Activated CD4-positive, alpha-beta memory T cell treated with anti-CD3 and anti-CD28 coated beads, Interleukin-2, amount 10 ng/mL, durations not matched to agents 7 days and 5 days (primary cell): Measurements from ENCODE around the gene GATA3. TPM values are rescaled to one million over a fixed set of nuclear protein-coding genes. Genes with fewer than 3 reads are reported as not detected.
A peak's percentile ranks its signal among the peaks of the same experiment; 100 is the strongest.

Source experiments
- CTCF ChIA-PET: fragments of 350-600 bp; sonication (Branson Sonifier 250); formaldehyde crosslinking; loops from one replicate; lab custom pipeline; 2021; ENCODE audit warnings: antibody characterized with exemption, inconsistent platforms; lab: Charles Lee
- POLR2A ChIA-PET: fragments of 350-600 bp; sonication (Branson Sonifier 250); formaldehyde crosslinking; loops from one replicate; lab custom pipeline; 2021; ENCODE audit warnings: antibody characterized with exemption; lab: Charles Lee
- DNase-seq: peaks from one replicate; pipeline ENCODE4 v3.0.0-alpha.2; 2020
- H3K27ac Mint-ChIP-seq: one replicate; pipeline ENCODE4 v1.8.0; 2021; ENCODE audit warnings: mild to moderate bottlenecking, mixed read lengths
- H3K27me3 Mint-ChIP-seq: one replicate; pipeline ENCODE4 v1.8.0; 2021; ENCODE audit warnings: mixed read lengths
- H3K36me3 Mint-ChIP-seq: one replicate; pipeline ENCODE4 v1.8.0; 2021; ENCODE audit warnings: low read depth, mixed read lengths
- H3K4me1 Mint-ChIP-seq: one replicate; pipeline ENCODE4 v1.8.0; 2021; ENCODE audit warnings: mixed read lengths
- H3K4me3 Mint-ChIP-seq: one replicate; pipeline ENCODE4 v1.8.0; 2021; ENCODE audit warnings: mild to moderate bottlenecking, mixed read lengths
- H3K9me3 Mint-ChIP-seq: one replicate; pipeline ENCODE4 v1.8.0; 2021; ENCODE audit warnings: mixed read lengths
- total RNA-seq, 2 experiments: library from RNA; stranded (reverse); gene quantifications; one replicate each; pipeline ENCODE4 v1.2.3, GENCODE V29; 2021

The GATA3 gene
- total RNA-seq, 2 experiments from 2014 or later, result 112 TPM

DNA sequence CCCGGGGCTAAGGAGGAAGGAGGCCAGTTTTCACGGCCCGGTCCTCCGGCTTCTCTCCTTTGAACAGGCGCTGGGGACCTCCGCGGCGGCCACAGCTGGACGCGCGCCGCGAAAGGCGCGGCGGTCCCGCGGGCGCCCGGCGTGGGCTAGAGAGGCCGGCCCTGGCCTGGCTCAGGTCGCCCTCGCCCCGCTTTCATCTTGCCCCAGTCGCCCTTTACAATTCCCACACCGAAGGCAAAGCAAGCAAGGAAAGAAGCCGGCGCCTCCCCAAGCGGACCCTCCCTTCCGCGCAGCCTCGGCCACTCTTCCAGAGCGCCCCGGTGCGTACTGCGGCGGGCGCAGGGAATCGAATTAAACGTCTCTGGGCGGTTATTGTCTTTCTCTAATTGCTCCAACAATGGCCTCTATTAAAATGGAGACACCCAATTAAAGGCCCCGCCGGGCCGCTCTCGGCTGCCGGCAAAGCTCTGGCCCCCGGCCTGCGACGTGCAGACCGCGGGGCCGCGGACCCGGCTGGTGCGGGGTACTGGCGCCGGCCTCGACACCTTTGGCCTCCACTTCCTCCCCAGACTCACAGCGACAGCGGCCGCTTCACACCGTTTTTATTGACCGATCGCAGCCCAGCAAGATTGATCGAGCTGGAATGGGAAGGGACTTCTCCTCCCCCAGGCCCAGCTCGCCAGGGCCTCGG, 4.5 kb upstream of the GATA3 start:
- Mint-ChIP-seq H3K27ac (peak overlapping the region; percentile 19), H3K27me3 (peaks cover 61% of the 10 kb centered on the region), H3K36me3 (peaks cover 13% of the 10 kb centered on the region), H3K9me3 (no peaks in the 10 kb centered on the region), H3K4me1 (peaks cover 52% of the 10 kb centered on the region), H3K4me3 (peak overlapping the region; percentile 74)
- ChIA-PET CTCF (interaction anchor here (0.6 to 3.4 kb wide), 2 partner anchors 10 to 718 kb away, joined by 3 to 13 read pairs; no protein-coding TSS in a partner anchor), POLR2A (interaction anchor here (0.9 to 9.0 kb wide), 9 partner anchors 8 to 968 kb away, joined by 3 to 100 read pairs (median 5); no protein-coding TSS in a partner anchor)
- DNase-seq, result no peak

- ChIA-PET CTCF (interaction anchor here (3.4 kb wide), 1 partner anchor 9 kb away, joined by 13 read pairs; no protein-coding TSS in a partner anchor), POLR2A (interaction anchor here (0.9 to 9.0 kb wide), 8 partner anchors 9 to 967 kb away, joined by 3 to 100 read pairs (median 4); no protein-coding TSS in a partner anchor)
- peaks cover 46% of the 10 kb centered on the region for H3K4me1 Mint-ChIP-seq
- H3K4me3 Mint-ChIP-seq, result peak overlapping the region; percentile 74
- no peaks in the 10 kb centered on the region for H3K9me3 Mint-ChIP-seq
- H3K27me3 Mint-ChIP-seq, result peaks cover 55% of the 10 kb centered on the region
- no peak for DNase-seq
- H3K27ac Mint-ChIP-seq, result peak overlapping the region; percentile 64
- H3K36me3 Mint-ChIP-seq, result peaks cover 19% of the 10 kb centered on the region
Measured at GRCh38 chr10:8050556-8051108, 3.9 kb upstream of the GATA3 start.

DNA sequence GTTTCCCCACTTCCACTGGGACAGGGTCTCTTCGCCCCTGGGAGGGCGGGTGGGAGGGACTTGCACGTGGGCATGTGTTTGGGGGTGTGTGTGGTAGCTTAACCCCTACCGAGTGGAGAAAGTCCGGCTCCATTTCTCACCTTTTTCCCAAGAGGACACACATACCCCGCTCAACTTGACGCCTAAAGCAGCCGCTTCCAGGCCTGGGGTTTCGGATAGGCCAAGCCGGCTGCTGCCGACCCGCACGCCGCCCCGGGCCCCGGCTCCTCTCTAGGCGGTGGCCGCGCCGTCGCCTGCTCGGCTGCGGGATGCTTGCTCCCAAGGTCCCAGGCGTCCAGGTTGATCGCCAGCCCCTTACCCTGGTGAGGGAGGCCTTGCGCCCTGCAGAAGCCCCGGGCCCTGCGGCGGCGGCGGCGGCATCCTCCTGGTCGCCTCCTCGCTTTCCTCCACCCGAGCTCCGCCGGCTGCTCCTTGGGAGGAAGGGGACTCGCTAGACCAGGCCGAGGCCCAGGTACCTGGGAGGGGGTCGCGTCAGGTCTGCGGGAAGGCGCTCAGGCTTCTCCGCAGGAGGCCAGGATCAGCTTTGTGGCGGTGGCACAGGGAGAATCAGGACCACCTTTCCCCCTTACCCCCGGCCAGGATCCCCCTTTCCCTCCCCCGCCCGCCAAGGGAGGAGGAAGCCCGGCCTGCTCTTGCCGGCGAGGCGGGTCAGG, 3.2 kb upstream of the GATA3 start:
- Mint-ChIP-seq H3K27me3 (peaks cover 48% of the 10 kb centered on the region), H3K4me1 (peaks cover 39% of the 10 kb centered on the region), H3K36me3 (peaks cover 25% of the 10 kb centered on the region), H3K9me3 (no peaks in the 10 kb centered on the region), H3K4me3 (peak overlapping the region; percentile 46), H3K27ac (peak overlapping the region; percentile 40)
- POLR2A ChIA-PET, result interaction anchor here (0.9 to 9.0 kb wide), 7 partner anchors 9 to 332 kb away, joined by 3 to 100 read pairs (median 5); no protein-coding TSS in a partner anchor
- CTCF ChIA-PET, result interaction anchor here (3.4 kb wide), 1 partner anchor 9 kb away, joined by 13 read pairs; no protein-coding TSS in a partner anchor
- DNase-seq, result no peak

- peaks cover 36% of the 10 kb centered on the region for H3K4me1 Mint-ChIP-seq
- peaks cover 43% of the 10 kb centered on the region for H3K27me3 Mint-ChIP-seq
- H3K36me3 Mint-ChIP-seq, result peaks cover 31% of the 10 kb centered on the region
- H3K4me3 Mint-ChIP-seq, result peak overlapping the region; percentile 98
- ChIA-PET CTCF (interaction anchor here (1.2 to 3.4 kb wide), 3 partner anchors 8 to 280 kb away, joined by 4 to 13 read pairs (median 8); no protein-coding TSS in a partner anchor), POLR2A (interaction anchor here (1.2 to 9.0 kb wide), 4 partner anchors 9 to 281 kb away, joined by 5 to 100 read pairs (median 34); no protein-coding TSS in a partner anchor)
- H3K27ac Mint-ChIP-seq, result peak overlapping the region; percentile 98
- H3K9me3 Mint-ChIP-seq, result no peaks in the 10 kb centered on the region
- DNase-seq, result no peak
Measured at GRCh38 chr10:8051851-8052257, 2.6 kb upstream of the GATA3 start.

GRCh38 chr10:8052341-8052955, 2.0 kb upstream of the GATA3 start:
- no peak for DNase-seq
- H3K9me3 Mint-ChIP-seq, result no peaks in the 10 kb centered on the region
- peaks cover 37% of the 10 kb centered on the region for H3K27me3 Mint-ChIP-seq
- H3K27ac Mint-ChIP-seq, result peak overlapping the region; percentile 98
- H3K4me1 Mint-ChIP-seq, result peaks cover 34% of the 10 kb centered on the region
- ChIA-PET POLR2A (interaction anchor here (0.7 to 9.0 kb wide), 9 partner anchors 8 to 308 kb away, joined by 3 to 100 read pairs (median 5); no protein-coding TSS in a partner anchor), CTCF (interaction anchor here (0.6 to 1.8 kb wide), 5 partner anchors 10 to 451 kb away, joined by 3 to 8 read pairs (median 4); no protein-coding TSS in a partner anchor)
- H3K36me3 Mint-ChIP-seq, result peaks cover 37% of the 10 kb centered on the region
- peak overlapping the region; percentile 98 for H3K4me3 Mint-ChIP-seq

- ChIA-PET CTCF (interaction anchor here (0.6 to 1.8 kb wide), 5 partner anchors 11 to 450 kb away, joined by 3 to 8 read pairs (median 4); no protein-coding TSS in a partner anchor), POLR2A (interaction anchor here (0.7 to 9.0 kb wide), 10 partner anchors 8 to 350 kb away, joined by 3 to 100 read pairs (median 4); no protein-coding TSS in a partner anchor)
- peaks cover 43% of the 10 kb centered on the region for H3K36me3 Mint-ChIP-seq
- H3K9me3 Mint-ChIP-seq, result no peaks in the 10 kb centered on the region
- DNase-seq, result no peak
- H3K27ac Mint-ChIP-seq, result peak overlapping the region; percentile 98
- peak overlapping the region; percentile 98 for H3K4me3 Mint-ChIP-seq
- H3K4me1 Mint-ChIP-seq, result peaks cover 34% of the 10 kb centered on the region
- peaks cover 31% of the 10 kb centered on the region for H3K27me3 Mint-ChIP-seq
Measured at GRCh38 chr10:8052956-8053445, 1.5 kb upstream of the GATA3 start.

- Mint-ChIP-seq H3K9me3 (no peaks in the 10 kb centered on the region), H3K27me3 (peaks cover 25% of the 10 kb centered on the region), H3K36me3 (peaks cover 47% of the 10 kb centered on the region), H3K27ac (peak overlapping the region; percentile 98), H3K4me1 (peaks cover 36% of the 10 kb centered on the region), H3K4me3 (peak overlapping the region; percentile 98)
- ChIA-PET CTCF (interaction anchor here (0.6 to 1.8 kb wide), 5 partner anchors 21 to 1125 kb away, joined by 3 to 8 read pairs (median 4); no protein-coding TSS in a partner anchor), POLR2A (interaction anchor here (0.6 to 9.0 kb wide), 15 partner anchors 7 to 363 kb away, joined by 3 to 100 read pairs (median 4); no protein-coding TSS in a partner anchor)
- peak; percentile 95 for DNase-seq
Measured at GRCh38 chr10:8053446-8054243, 843 bp upstream of the GATA3 start.

- Mint-ChIP-seq H3K27ac (peak overlapping the region; percentile 98), H3K4me3 (peak overlapping the region; percentile 98), H3K27me3 (peaks cover 19% of the 10 kb centered on the region), H3K4me1 (peaks cover 36% of the 10 kb centered on the region), H3K36me3 (peaks cover 50% of the 10 kb centered on the region), H3K9me3 (no peaks in the 10 kb centered on the region)
- DNase-seq, result no peak
- ChIA-PET CTCF (interaction anchor here (0.6 to 1.0 kb wide), 4 partner anchors 21 to 1125 kb away, joined by 3 to 4 read pairs (median 4); no protein-coding TSS in a partner anchor), POLR2A (interaction anchor here (0.6 to 7.0 kb wide), 14 partner anchors 9 to 362 kb away, joined by 3 to 49 read pairs (median 4); no protein-coding TSS in a partner anchor)
Measured at GRCh38 chr10:8054244-8054493, 319 bp upstream of the GATA3 start.

DNA sequence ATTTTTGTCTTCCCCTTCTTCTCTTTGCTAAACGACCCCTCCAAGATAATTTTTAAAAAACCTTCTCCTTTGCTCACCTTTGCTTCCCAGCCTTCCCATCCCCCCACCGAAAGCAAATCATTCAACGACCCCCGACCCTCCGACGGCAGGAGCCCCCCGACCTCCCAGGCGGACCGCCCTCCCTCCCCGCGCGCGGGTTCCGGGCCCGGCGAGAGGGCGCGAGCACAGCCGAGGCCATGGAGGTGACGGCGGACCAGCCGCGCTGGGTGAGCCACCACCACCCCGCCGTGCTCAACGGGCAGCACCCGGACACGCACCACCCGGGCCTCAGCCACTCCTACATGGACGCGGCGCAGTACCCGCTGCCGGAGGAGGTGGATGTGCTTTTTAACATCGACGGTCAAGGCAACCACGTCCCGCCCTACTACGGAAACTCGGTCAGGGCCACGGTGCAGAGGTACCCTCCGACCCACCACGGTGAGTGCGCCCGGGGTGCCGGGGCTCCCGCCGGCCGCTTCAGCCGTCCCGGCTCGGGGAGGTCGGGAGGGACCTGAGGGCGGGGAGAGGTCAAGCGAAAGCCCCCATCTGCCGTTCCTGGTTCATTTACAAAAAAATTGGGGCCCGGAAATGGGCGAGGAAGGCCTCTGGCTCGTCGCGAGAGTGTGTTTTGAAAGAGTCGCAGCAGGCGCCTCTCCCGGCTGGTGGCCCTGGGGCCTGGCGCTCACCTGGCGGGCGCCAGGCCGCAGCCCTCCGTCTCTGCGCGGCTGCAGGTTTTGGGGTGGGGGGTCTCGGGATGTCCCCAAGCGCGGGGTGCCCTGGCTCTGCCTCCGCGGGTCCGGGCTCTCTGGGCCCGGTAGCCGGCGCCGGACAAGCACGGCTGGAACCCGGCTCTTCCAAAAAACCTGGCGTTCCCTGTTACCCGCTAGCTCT, 1.2 kb downstream of the GATA3 start:
- Mint-ChIP-seq H3K4me3 (peak overlapping the region; percentile 92), H3K27ac (peak overlapping the region; percentile 99), H3K9me3 (no peaks in the 10 kb centered on the region), H3K27me3 (peaks cover 17% of the 10 kb centered on the region), H3K36me3 (peaks cover 65% of the 10 kb centered on the region), H3K4me1 (peaks cover 48% of the 10 kb centered on the region)
- ChIA-PET POLR2A (interaction anchor here (0.7 to 10.4 kb wide), 10 partner anchors 11 to 963 kb away, joined by 3 to 121 read pairs (median 6); no protein-coding TSS in a partner anchor), CTCF (no interaction called here)
- DNase-seq, result peak; percentile 51

DNA sequence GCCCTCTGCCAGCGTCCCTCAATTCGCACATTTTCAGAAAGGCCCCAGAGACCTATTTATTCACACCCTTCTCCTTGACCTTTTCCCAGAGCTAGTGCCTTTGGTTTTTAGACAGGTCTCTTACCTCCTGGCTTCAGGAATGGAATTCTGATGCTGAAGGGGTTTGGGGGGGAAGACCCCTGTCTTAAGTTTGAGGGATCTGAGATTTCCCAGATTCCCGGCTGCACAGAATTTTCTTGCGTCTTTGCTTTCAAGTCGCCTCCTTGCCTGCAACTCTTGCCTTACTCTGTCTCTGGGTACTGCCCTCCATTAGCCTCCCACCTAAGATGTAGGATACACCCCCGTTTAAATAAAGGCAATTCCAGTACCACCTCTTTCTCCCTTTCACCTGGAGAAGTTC, 1.9 kb downstream of the GATA3 start:
- Mint-ChIP-seq H3K27ac (peak overlapping the region; percentile 99), H3K9me3 (no peaks in the 10 kb centered on the region), H3K27me3 (peaks cover 16% of the 10 kb centered on the region), H3K4me3 (peak overlapping the region; percentile 92), H3K4me1 (peaks cover 55% of the 10 kb centered on the region), H3K36me3 (peaks cover 72% of the 10 kb centered on the region)
- ChIA-PET CTCF (interaction anchor here (1.4 kb wide), 1 partner anchor 10 kb away, joined by 8 read pairs; no protein-coding TSS in a partner anchor), POLR2A (interaction anchor here (0.7 to 10.4 kb wide), 13 partner anchors 9 to 962 kb away, joined by 3 to 121 read pairs (median 4); no protein-coding TSS in a partner anchor)
- no peak for DNase-seq
